Activated T-helper 1 cell treated with anti-CD3 and anti-CD28 coated beads, Interleukin-12 subunit alpha, Interleukin-12 subunit beta, Interleukin-2, Interleukin-4 antibody, amounts not matched to agents 30 ng/mL and 10 ng/mL and 1 ng/mL, durations not matched to agents 14 hours and 24 hours and 36 hours (primary cell): ENCODE data around the gene SLC17A5. TPM values are rescaled to one million over a fixed set of nuclear protein-coding genes. Genes with fewer than 3 reads are reported as not detected.
"Not testable (repeated sequence)": the region's sequence is repeated elsewhere in the genome, so short reads cannot be mapped to it uniquely, and the experiment has no call there.

Source experiments
- DNase-seq: peaks from one replicate; pipeline ENCODE4 v3.0.0; 2021; ENCODE audit warnings: low spot score
- H3K27ac Mint-ChIP-seq: one replicate; pipeline ENCODE4 v1.8.0; 2021; ENCODE audit warnings: mild to moderate bottlenecking, mixed read lengths
- H3K27me3 Mint-ChIP-seq: one replicate; pipeline ENCODE4 v1.8.0; 2022; ENCODE audit warnings: mild to moderate bottlenecking, moderate library complexity, mixed read lengths; ENCODE audit not compliant: insufficient read depth
- H3K36me3 Mint-ChIP-seq: one replicate; pipeline ENCODE4 v1.8.0; 2021; ENCODE audit warnings: low read depth, mixed read lengths
- H3K4me1 Mint-ChIP-seq: one replicate; pipeline ENCODE4 v1.8.0; 2021; ENCODE audit warnings: low read depth, mixed read lengths
- H3K4me3 Mint-ChIP-seq: one replicate; pipeline ENCODE4 v1.8.0; 2021; ENCODE audit warnings: mild to moderate bottlenecking, moderate library complexity, mixed read lengths
- H3K9me3 Mint-ChIP-seq: one replicate; pipeline ENCODE4 v1.8.0; 2021; ENCODE audit warnings: mixed read lengths
- intact Hi-C: fragments of 100-400 bp; cut with micrococcal nuclease; formaldehyde crosslinking; loops from one replicate; pipeline ENCODE4 v1.15.1; 2024
- total RNA-seq: library from RNA; stranded (reverse); gene quantifications from 2 replicates; pipeline ENCODE4 v1.2.3, GENCODE V29; 2022

SLC17A5 gene
- total RNA-seq, 1 donor from 2014 or later = 4.5 TPM

DNA sequence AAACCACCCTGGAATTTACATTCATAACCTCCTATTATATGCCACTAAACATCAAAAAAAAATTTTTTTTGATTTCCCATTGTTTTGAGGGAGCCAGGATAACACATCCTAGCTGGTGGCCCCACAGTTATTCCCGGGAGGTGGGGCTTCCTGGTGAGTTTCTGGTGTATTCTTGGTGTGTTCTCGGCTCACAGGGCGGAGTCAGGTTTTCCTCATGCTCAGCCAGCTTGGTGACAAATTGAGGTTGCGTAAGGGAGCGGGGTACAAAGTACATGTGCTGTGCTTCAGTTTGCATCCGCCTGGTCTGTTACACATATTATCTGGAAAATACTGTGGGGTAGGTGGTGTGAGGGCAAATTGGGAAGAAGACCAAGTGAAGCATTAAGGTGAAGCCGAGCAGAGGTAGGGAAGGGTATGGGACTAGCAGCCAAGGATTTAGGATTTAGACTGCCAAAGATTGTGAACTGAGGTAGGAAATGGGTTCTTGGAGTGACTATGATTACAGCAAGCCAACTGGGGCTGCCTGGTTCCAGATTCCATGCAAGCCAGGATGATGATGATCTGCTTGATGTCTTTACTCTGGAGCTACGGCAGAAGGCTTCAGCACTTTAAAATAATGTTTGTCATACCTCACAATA lies 86.7 kb downstream of the SLC17A5 start:
- intact Hi-C loops = no loop called here
- Mint-ChIP-seq H3K27ac (no peak overlapping the region), H3K36me3 (no peaks in the 10 kb centered on the region)

DNA sequence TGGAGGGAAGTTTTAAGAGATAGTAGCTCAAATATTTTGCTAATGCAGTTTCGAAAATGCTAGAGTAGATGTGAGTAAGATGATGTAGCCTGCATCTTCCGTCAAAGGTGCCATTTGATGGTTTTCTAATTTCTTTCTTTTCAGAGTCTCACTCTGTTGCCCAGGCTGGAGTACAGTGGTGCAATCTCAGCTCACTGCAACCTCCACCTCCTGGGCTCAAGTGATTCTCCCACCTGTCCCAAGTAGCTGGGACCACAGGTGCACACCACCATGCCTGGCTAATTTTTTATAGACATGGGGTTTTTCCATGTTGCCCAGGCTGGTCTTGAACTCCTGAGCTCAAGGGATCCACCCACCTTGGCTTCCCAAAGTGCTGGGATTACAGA lies 87.3 kb downstream of the SLC17A5 start:
- intact Hi-C loops, H3K9me3 Mint-ChIP-seq, H3K4me1 Mint-ChIP-seq, H3K4me3 Mint-ChIP-seq, DNase-seq, H3K27ac Mint-ChIP-seq, H3K36me3 Mint-ChIP-seq, H3K27me3 Mint-ChIP-seq: not testable (repeated sequence)

More for the DNA sequence above, 86.7 kb downstream of the SLC17A5 start:
- no peak for DNase-seq
- Mint-ChIP-seq H3K4me3 (no peak overlapping the region), H3K4me1 (no peaks in the 10 kb centered on the region), H3K9me3 (no peaks in the 10 kb centered on the region), H3K27me3 (peaks cover 2% of the 10 kb centered on the region)

DNA sequence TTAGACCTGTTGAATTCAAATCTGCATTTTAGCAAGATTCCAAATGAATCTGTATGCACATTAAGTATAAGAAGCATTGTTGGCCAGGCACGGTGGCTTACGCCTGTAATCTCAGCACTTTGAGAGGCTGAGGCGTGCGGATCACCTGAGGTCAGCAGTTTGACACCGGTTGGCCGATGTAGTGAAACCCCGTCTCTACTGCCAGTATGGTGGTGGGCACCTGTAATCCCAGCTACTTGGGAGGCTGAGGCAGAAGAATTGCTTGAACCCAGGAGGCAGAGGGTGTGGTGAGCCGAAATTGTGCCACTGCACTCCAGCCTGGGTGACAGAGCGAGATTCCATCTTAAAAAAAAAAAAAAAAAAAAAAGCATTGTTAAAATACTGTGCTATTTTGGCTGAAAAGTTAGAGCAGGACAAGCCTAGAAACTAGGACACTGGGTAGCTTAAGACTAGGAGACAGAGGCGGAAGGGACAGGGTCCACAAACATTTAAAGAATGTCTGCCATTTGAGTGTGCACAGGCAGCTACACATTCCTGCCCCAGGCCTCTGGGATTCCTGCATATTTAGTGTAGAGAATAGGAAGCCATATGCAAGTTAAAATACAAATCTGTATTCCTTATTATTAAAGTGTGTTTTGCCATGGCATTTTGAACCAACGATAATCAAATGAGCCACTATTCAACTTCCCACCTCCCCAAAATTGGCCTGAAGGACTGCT lies 87.9 kb downstream of the SLC17A5 start:
- DNase-seq = no peak
- Mint-ChIP-seq H3K4me3 (no peak overlapping the region), H3K4me1 (peaks cover 2% of the 10 kb centered on the region), H3K27ac (no peak overlapping the region), H3K36me3 (no peaks in the 10 kb centered on the region), H3K9me3 (no peaks in the 10 kb centered on the region), H3K27me3 (peaks cover 2% of the 10 kb centered on the region)
- intact Hi-C loops = no loop called here

DNA sequence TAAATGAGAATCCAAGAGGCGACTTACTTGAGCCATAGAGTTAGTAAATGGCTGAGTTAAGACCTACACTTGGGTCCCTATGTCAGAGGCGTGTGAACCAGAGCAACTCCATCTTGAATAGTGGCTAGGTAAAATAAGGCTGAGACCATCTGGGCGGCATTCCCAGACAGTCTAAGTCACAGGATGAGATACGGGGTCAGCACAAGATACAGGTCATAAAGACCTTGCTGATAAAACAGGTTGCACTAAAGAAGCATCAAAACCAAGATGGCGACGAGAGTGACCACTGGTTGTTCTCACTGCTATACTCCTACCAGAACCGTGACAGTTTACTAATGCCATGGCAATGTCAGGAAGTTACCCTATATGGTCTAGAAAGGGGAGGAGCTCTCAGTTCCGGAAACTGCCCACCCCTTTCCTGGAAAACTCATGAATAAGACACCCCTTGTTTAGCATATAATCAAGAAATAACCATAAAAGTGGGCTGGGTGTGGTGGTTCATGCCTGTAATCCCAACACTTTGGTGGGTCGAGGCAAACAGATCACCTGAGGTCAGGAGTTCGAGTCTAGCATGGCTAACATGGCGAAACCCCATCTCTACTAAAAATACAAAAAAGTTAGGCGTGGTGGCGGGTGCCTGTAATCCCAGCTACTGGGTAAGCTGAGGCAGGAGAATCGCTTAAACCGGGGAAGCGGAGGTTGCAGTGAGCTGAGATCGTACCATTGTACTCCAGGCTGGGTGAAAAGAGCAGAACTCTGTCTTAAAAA lies 89.0 kb downstream of the SLC17A5 start:
- Mint-ChIP-seq H3K4me1 (peaks cover 8% of the 10 kb centered on the region), H3K27me3 (peaks cover 2% of the 10 kb centered on the region), H3K4me3 (no peak overlapping the region), H3K9me3 (no peaks in the 10 kb centered on the region), H3K36me3 (no peaks in the 10 kb centered on the region), H3K27ac (no peak overlapping the region)
- no peak for DNase-seq
- intact Hi-C loops = no loop called here

DNA sequence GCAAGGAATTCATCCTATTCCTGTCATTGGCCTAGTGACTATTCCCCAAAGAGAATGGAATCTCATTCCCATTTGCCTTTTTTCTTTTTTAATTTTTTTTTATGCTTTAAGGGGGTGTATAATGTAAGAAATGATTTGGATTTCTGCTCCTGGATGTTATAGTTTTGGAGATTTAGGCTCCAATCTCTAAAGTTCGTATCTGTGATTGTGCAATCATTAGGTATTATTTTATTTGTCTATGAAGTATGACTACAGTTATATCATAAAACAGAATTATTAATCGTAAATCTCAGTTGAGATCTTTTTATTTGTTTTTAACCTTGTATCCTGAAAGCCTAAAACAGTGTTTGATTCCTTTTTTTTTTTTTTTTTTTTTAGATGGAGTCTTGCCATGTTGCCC lies 91.2 kb downstream of the SLC17A5 start:
- peaks cover 8% of the 10 kb centered on the region for H3K4me1 Mint-ChIP-seq
- intact Hi-C loops = no loop called here
- no peak for DNase-seq
- peaks cover 2% of the 10 kb centered on the region for H3K27me3 Mint-ChIP-seq
- H3K9me3 Mint-ChIP-seq = no peaks in the 10 kb centered on the region
- H3K4me3 Mint-ChIP-seq = no peak overlapping the region
- no peak overlapping the region for H3K27ac Mint-ChIP-seq
- H3K36me3 Mint-ChIP-seq = no peaks in the 10 kb centered on the region

DNA sequence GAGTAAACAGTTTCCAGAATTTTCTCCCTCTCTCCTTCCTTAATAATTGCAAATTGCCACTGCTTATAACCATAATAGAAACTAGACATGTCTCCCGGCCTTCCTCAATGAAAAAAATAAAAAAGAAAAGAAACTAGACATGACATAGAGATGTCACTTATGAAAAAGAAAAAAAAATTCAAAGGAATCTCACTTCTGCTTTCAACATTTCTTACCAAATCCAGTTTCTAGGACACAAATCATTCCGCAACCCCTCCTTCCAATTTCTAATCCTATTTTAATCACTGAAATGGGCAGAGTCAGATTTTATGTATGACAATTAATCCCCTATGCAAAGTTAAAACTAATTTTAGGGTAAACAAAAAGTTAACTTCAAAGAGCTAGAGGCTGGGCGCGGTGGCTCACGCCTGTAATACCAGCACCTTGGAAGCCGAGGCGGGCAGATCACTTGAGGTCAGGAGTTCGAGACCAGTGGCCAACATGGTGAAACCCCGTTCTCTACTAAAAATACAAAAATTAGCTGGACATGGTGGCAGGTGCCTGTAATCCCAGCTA lies 92.9 kb downstream of the SLC17A5 start:
- Mint-ChIP-seq H3K36me3 (no peaks in the 10 kb centered on the region), H3K4me1 (peaks cover 8% of the 10 kb centered on the region), H3K9me3 (no peaks in the 10 kb centered on the region), H3K27me3 (no peaks in the 10 kb centered on the region), H3K4me3 (no peak overlapping the region), H3K27ac (no peak overlapping the region)
- DNase-seq = no peak
- intact Hi-C loops = no loop called here

DNA sequence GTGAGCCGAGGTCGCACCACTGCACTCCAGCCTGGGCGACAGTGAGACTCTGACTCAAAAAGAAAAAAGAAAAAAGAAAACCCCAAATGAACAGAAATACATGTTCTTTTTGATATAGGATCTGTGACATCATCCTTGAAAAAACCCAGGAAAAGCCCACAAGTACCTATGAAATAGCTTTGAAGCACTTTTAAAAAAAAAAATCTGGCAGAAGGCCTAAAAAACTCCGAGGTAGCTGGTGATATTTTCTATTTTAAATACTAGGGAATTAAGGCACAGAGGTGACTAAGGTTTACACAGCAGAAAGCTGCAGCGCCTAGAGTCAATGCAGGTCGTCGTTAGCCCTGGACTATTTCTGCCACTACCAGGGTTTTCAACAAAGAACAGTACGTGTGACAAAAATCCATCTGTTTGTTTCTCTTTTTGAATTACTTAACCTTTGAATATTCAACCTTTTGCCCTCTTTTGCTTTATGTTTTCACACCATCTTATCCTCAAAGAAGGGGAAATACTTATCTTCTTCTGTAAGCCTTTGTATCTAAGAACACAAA lies 93.5 kb downstream of the SLC17A5 start:
- no peak for DNase-seq
- H3K4me3 Mint-ChIP-seq = no peak overlapping the region
- H3K36me3 Mint-ChIP-seq = no peaks in the 10 kb centered on the region
- peaks cover 8% of the 10 kb centered on the region for H3K4me1 Mint-ChIP-seq
- H3K27ac Mint-ChIP-seq = no peak overlapping the region
- H3K27me3 Mint-ChIP-seq = no peaks in the 10 kb centered on the region
- H3K9me3 Mint-ChIP-seq = no peaks in the 10 kb centered on the region
- intact Hi-C loops = no loop called here

DNA sequence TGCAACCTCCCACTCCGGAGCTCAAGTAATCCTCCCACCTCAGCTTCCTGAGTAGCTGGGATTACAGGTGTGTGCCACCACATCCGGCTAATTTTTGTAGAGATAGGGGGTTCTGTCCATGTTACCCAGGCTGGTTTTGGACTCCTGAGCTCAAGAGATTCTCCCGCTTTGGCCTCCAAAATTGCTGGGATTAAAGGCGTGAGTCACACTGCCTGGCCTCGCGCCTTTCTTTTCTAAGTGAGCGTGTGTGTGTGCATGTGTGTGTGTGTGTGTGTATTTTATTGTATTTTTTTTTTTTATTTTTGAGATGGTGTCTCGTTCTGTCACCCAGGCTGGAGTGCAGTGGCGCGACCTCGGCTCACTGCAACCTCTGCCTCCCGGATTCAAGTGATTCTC lies 94.4 kb downstream of the SLC17A5 start:
- H3K36me3 Mint-ChIP-seq, DNase-seq, H3K27me3 Mint-ChIP-seq, H3K4me1 Mint-ChIP-seq, H3K9me3 Mint-ChIP-seq, intact Hi-C loops, H3K27ac Mint-ChIP-seq, H3K4me3 Mint-ChIP-seq: not testable (repeated sequence)

DNA sequence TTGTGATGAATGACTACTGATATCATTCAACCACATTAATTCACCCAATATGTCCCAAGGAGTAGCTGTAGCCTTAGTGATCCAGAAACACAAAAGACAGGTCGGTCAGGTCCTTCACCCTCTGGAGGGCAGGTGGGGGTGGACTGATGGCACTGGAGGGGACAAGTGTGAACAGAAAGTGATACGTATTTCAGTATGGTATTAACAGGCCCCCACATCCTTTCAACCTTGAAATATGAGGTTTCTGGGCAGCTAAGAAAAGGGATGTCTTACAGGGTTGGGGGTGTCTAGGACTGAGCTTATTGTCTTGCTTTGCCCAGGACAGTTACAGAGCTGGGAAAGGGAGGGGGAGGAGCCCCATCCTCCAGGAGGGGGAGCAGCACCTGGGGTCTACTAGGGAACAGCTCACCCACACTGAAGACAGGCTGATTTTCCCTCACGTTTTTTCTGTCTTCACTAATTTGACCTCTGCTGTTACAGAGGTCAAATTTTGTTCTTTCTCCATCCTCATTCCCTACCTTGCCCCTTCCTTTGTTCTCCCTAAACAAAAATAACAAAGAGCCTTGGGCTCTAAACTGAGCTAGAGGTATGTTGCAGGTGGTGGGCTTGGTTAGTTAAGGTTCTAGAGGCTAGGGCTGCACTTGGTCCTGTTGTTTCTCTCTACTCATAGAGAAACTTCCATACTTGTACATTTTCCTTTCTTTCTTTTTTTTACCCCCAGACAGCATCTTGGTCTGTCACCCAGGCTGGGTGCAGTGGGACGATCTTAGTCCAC lies 95.0 kb downstream of the SLC17A5 start:
- no peaks in the 10 kb centered on the region for H3K9me3 Mint-ChIP-seq
- H3K4me3 Mint-ChIP-seq = no peak overlapping the region
- intact Hi-C loops = no loop called here
- no peak for DNase-seq
- H3K36me3 Mint-ChIP-seq = no peaks in the 10 kb centered on the region
- no peak overlapping the region for H3K27ac Mint-ChIP-seq
- H3K4me1 Mint-ChIP-seq = peaks cover 8% of the 10 kb centered on the region
- no peaks in the 10 kb centered on the region for H3K27me3 Mint-ChIP-seq

DNA sequence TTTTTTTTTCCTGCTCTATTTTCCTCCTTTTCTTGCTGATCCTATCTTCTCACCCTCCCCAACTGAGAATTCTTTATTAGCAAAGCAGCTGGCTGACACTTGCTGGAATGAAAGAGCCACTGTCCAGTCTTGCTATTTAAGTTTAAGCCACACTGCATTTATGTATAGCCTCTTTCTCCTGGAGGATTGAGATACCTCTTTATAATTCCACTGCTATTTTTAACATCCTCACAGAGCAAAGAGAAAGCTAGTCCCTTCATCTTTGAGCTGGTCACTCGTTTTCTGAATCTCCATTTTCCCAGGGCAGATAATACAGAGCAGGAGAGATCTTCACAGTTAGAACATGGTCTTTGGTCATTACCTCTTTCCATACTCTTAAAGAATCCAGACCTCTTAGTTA lies 97.0 kb downstream of the SLC17A5 start:
- Mint-ChIP-seq H3K27ac (no peak overlapping the region), H3K9me3 (no peaks in the 10 kb centered on the region), H3K4me1 (peaks cover 8% of the 10 kb centered on the region)

DNA sequence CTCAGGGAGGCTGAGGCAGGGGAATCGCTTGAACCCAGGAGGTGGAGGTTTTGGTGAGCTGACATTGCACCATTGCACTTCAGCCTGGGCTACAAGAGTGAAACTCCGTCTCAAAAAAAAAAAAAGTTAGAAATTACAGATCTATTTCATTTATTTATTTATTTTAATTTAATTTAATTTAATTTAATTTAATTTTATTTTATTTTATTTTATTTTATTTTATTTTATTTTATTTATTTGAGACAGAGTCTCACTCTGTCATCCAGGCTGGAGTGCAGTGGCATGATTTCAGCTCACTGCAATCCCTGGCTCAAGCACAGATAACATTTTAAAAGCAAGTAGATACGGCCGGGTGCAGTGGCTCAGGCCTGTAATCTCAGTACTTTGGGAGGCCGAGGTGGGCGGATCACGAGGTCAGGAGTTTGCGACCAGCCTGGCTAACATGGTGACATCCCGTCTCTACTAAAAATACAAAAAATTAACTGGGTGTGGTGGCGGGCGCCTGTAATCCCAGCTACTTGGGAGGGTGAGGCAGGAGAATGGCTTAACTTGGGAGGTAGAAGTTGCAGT lies 98.3 kb downstream of the SLC17A5 start:
- H3K36me3 Mint-ChIP-seq, H3K4me3 Mint-ChIP-seq, H3K27me3 Mint-ChIP-seq, H3K9me3 Mint-ChIP-seq, intact Hi-C loops, H3K27ac Mint-ChIP-seq, DNase-seq, H3K4me1 Mint-ChIP-seq: not testable (repeated sequence)

More for the DNA sequence above, 97.0 kb downstream of the SLC17A5 start:
- DNase-seq = no peak
- Mint-ChIP-seq H3K4me3 (no peak overlapping the region), H3K36me3 (no peaks in the 10 kb centered on the region), H3K27me3 (no peaks in the 10 kb centered on the region)
- intact Hi-C loops = no loop called here

DNA sequence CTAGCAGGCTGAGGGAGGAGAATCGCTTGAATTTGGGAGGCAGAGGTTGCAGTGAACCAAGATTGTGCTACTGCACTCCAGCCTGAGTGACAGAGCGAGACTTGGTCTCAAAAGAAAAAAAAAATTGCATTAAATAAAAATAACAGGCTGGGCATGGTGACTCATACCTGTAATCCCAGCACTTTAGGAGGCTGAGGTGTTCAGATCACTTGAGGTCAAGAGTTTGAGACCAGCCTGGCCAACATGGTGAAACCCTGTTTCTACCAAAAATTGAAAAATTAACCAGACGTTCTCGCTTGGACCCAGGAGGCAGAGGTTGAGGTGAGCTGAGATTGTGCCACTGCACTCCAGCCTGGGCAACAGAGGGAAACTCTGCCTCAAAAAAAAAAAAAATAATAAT lies 102.7 kb downstream of the SLC17A5 start:
- DNase-seq, H3K4me1 Mint-ChIP-seq, H3K27me3 Mint-ChIP-seq, H3K4me3 Mint-ChIP-seq, H3K27ac Mint-ChIP-seq, H3K9me3 Mint-ChIP-seq, intact Hi-C loops, H3K36me3 Mint-ChIP-seq: not testable (repeated sequence)
